ENCODE measurements around the gene AFAP1. TPM values are rescaled to one million over a fixed set of nuclear protein-coding genes. Genes with fewer than 3 reads are reported as not detected.

Gene AFAP1
- total RNA-seq, 1 experiment from 2014 or later, result 42.1 TPM

DNA sequence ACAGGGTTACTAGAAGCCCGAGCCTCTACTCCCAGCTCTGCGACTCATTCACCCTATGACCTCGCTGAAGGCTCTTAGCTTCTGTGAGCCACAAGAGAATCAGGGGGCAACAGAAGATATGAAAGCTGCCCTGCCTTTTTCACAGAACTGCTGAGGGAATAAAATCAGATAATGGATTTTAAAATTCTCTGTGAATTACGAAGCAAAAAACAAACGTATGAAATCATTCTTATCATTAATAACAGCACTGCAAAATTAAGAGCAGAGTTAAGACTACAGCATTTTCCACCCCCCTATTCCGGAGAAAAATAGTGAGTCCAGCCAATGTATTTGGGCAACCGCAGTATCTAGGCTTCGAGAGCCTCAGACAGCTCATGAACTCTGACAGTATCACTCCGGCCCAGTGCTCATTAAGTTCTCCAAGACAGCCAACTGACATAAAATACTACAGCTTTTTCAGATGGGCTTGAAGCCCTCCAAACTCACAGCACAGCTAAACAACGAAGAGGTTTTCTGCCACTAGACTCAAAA, 33.4 kb downstream of the AFAP1 start:
- peaks cover 3% of the 10 kb centered on the region; the same call in 1 of the 2 replicates for H3K36me3 ChIP-seq (ENCODE audit: low read depth, low read length)
- peaks cover 51% of the 10 kb centered on the region for H3K4me1 ChIP-seq (ENCODE audit: insufficient read depth, low read length)
- ATAC-seq (no peak), DNase-seq (no peak)
- H3K9me3 ChIP-seq (ENCODE audit: low read length), result no peaks in the 10 kb centered on the region
- H3K79me2 ChIP-seq (ENCODE audit: low read length), result peaks cover 100% of the 10 kb centered on the region
- ChIA-PET POLR2A (ENCODE audit: unreplicated experiment) (no interaction called here), CTCF (no interaction called here)
- no peaks in the 10 kb centered on the region for H3K27me3 ChIP-seq (ENCODE audit: low read length)
- no peak overlapping the region for H3K4me3 ChIP-seq (ENCODE audit: low read length)
- no peak for TF ChIP-seq EZH2phosphoT487 (IDR thresholded peaks at IDR 0.05; ENCODE audit: borderline replicate concordance, low read length)
- no peak overlapping the region for H2AFZ ChIP-seq (ENCODE audit: low read length)
- H3K9me2 ChIP-seq (replicated peaks; ENCODE audit: low read length), result no peaks in the 10 kb centered on the region
- H3K9ac ChIP-seq (ENCODE audit: low read length), result no peak overlapping the region
- H4K20me1 ChIP-seq (ENCODE audit: low read length), result peaks cover 61% of the 10 kb centered on the region; the same call in 1 of the 2 replicates
- intact Hi-C loops (cut with micrococcal nuclease), result no loop called here
- no peak overlapping the region for H3K27ac ChIP-seq (ENCODE audit: low read length)
- no peak overlapping the region for H3K4me2 ChIP-seq (ENCODE audit: low read length)
- no peaks in the 10 kb centered on the region for H3F3A ChIP-seq (ENCODE audit: low read length, unreplicated experiment)
- no TSS peak for BruUV-seq (replicated peaks)

DNA sequence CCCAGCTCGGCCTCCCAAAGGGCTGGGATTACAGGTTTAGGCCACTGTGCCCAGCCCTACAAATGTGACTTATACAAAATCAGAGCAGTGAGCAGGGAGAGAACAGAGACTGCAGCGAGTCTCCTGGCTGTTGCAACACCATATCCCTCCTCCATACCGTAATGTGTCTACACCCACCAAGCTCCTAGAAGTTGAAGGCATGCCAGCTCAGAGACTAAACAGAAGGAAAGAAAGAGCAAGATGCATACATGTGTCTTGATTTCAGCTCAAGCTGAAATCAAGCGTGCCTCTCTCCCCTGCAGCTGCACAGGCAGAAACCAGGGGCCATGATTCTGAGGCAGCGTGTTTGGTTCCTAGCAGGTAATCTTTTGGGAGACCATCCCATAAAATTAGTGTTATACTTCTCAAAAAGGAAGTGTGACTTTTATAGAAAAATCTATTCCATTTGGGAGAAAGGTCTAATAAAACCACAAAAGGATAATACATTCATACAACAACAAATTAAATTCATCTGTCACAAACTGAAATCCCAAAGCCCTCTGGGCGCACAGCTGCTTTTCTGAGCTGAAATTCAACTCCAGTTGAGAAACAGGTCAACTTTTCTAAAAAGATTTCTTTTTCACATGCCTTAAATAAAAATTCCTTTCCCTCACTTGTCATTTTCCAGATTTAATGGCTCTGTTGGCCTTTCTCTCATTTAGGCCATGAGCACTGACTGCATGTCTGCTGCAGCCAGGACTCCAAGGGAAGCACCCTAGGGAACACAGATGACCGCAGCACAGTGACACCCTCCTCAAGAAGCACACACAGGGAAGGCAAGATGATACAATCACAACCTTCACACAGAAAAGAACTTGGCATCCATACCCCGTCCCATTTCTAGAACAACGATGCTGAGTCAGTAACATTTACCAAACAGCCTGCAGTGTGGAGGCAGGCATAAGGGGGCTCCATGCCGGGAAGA, 34.4 kb downstream of the AFAP1 start:
- Histone ChIP-seq H3K27me3 (ENCODE audit: low read length) (no peaks in the 10 kb centered on the region), H3K27ac (ENCODE audit: low read length) (no peak overlapping the region), H2AFZ (ENCODE audit: low read length) (no peak overlapping the region), H3K79me2 (ENCODE audit: low read length) (peaks cover 100% of the 10 kb centered on the region), H4K20me1 (ENCODE audit: low read length) (peaks cover 63% of the 10 kb centered on the region; the same call in 1 of the 2 replicates), H3K9me2 (replicated peaks; ENCODE audit: low read length) (no peaks in the 10 kb centered on the region), H3K4me3 (ENCODE audit: low read length) (no peak overlapping the region), H3K4me2 (ENCODE audit: low read length) (no peak overlapping the region), H3K9me3 (ENCODE audit: low read length) (no peaks in the 10 kb centered on the region), H3K4me1 (ENCODE audit: insufficient read depth, low read length) (peaks cover 43% of the 10 kb centered on the region), H3K36me3 (ENCODE audit: low read depth, low read length) (peaks cover 6% of the 10 kb centered on the region; the same call in 1 of the 2 replicates), H3F3A (ENCODE audit: low read length, unreplicated experiment) (no peaks in the 10 kb centered on the region), H3K9ac (ENCODE audit: low read length) (no peak overlapping the region)
- ATAC-seq (no peak), DNase-seq (no peak)
- no TSS peak for BruUV-seq (replicated peaks)
- intact Hi-C loops (cut with micrococcal nuclease), result no loop called here
- TF ChIP-seq, protein P1, sequence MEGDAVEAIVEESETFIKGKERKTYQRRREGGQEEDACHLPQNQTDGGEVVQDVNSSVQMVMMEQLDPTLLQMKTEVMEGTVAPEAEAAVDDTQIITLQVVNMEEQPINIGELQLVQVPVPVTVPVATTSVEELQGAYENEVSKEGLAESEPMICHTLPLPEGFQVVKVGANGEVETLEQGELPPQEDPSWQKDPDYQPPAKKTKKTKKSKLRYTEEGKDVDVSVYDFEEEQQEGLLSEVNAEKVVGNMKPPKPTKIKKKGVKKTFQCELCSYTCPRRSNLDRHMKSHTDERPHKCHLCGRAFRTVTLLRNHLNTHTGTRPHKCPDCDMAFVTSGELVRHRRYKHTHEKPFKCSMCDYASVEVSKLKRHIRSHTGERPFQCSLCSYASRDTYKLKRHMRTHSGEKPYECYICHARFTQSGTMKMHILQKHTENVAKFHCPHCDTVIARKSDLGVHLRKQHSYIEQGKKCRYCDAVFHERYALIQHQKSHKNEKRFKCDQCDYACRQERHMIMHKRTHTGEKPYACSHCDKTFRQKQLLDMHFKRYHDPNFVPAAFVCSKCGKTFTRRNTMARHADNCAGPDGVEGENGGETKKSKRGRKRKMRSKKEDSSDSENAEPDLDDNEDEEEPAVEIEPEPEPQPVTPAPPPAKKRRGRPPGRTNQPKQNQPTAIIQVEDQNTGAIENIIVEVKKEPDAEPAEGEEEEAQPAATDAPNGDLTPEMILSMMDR (conservative IDR thresholded peaks at IDR 0.05; ENCODE audit: low read depth, low read length), result no peak
- TF ChIP-seq EZH2phosphoT487 (IDR thresholded peaks at IDR 0.05; ENCODE audit: borderline replicate concordance, low read length) (no peak), EZH2 (IDR thresholded peaks at IDR 0.05; ENCODE audit: low read length, unreplicated experiment) (no peak)
- ChIA-PET POLR2A (ENCODE audit: unreplicated experiment) (no interaction called here), CTCF (no interaction called here)

DNA sequence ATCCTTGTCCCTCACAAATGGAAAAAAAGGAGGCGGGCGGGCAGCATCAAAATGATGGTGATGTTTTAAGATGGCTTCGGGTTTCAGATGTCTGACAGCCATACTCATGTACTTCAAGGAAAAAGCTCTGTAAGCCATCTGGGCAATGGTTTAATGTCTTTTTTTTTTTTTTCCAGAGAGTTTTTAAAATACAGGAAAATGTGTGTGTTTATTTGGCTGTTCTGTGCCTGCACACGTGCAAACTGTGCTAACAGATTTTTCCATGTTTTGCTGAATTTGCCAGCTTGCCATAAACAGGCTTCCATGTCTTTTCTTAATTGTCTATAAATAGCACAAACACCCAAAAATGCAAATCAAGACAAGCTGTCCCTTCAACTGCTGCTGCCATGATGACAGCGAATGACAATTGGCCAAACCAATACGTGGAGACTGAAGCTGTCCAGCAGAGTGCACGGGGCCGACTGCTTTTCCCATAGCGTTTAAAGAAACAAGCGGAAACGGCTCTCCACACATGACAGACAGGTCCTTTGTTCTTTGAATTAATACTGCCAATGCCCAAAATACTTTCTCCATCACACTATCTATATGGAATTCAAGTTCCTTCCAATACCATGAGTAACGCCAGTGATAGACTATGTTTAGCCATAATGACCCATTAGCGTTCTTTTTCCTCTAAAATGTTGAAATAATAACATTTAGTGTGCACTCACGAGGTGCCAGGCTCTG, 35.7 kb downstream of the AFAP1 start:
- no TSS peak for BruUV-seq (replicated peaks)
- Histone ChIP-seq H3K4me1 (ENCODE audit: insufficient read depth, low read length) (peaks cover 30% of the 10 kb centered on the region), H3K27me3 (ENCODE audit: low read length) (no peaks in the 10 kb centered on the region), H3K9me2 (replicated peaks; ENCODE audit: low read length) (no peaks in the 10 kb centered on the region), H3K9me3 (ENCODE audit: low read length) (no peaks in the 10 kb centered on the region), H2AFZ (ENCODE audit: low read length) (no peak overlapping the region), H3K4me3 (ENCODE audit: low read length) (no peak overlapping the region), H3K4me2 (ENCODE audit: low read length) (no peak overlapping the region), H4K20me1 (ENCODE audit: low read length) (peaks cover 58% of the 10 kb centered on the region; the same call in 1 of the 2 replicates), H3K9ac (ENCODE audit: low read length) (no peak overlapping the region), H3F3A (ENCODE audit: low read length, unreplicated experiment) (no peaks in the 10 kb centered on the region), H3K36me3 (ENCODE audit: low read depth, low read length) (peaks cover 6% of the 10 kb centered on the region; the same call in 1 of the 2 replicates), H3K27ac (ENCODE audit: low read length) (no peak overlapping the region), H3K79me2 (ENCODE audit: low read length) (peaks cover 100% of the 10 kb centered on the region)
- intact Hi-C loops (cut with micrococcal nuclease), result no loop called here
- ATAC-seq, result no peak
- POLR2A ChIA-PET (ENCODE audit: unreplicated experiment), result no interaction called here
- no peak for TF ChIP-seq EZH2phosphoT487 (IDR thresholded peaks at IDR 0.05; ENCODE audit: borderline replicate concordance, low read length)
- TF ChIP-seq, protein P1 (conservative IDR thresholded peaks at IDR 0.05; ENCODE audit: low read depth, low read length), result no peak
- TF ChIP-seq EZH2 (IDR thresholded peaks at IDR 0.05; ENCODE audit: low read length, unreplicated experiment), result no peak
- DNase-seq, result no peak
- CTCF ChIA-PET, result no interaction called here
